Stimulated activated CD4-positive, alpha-beta T cell treated with anti-CD3 and anti-CD28 coated beads, Interleukin-4, amount 100 ng/mL, for 4 hours (primary cell): Measurements from ENCODE around the gene ANKRD62.

Experiments used
- DNase-seq, 2 experiments: peaks; one replicate each; pipeline ENCODE4 v3.0.0-alpha.2; 2020

The ANKRD62 gene

GRCh38 chr18:12093520-12094257, at the start of gene ANKRD62:
TSS of gene ANKRD62 (plus strand) at chr18:12093843. CDS start at chr18:12094018, 175 bp downstream.
- DNase-seq, result no peak

DNA sequence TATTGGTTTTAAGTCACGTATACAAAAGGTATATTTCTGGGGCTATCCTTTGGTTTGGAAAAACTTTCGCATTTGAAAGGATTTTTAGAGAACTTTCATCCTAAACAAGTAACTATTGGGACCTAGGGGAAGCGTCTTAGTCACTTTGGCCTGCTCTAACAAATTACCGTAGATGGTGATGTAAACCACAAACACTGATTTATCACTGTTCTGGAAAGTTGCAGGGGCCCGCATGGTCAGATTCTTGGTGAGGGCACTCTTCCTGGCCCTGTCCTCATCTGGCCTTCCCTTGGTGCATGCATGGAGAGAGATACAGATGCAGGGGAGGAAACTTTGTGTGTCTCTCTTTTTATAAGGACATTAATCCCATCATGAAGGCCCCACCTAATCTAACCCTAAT, 49.1 kb upstream of the ANKRD62 start:
- DNase-seq, result no peak

GRCh38 chr18:12046046-12046750, 47.4 kb upstream of the ANKRD62 start:
- DNase-seq, result no peak

GRCh38 chr18:12046751-12047335, 46.8 kb upstream of the ANKRD62 start:
- no peak for DNase-seq

- DNase-seq, result no peak
Measured at GRCh38 chr18:12048010-12048826, 45.4 kb upstream of the ANKRD62 start.

- no peak for DNase-seq
Measured at GRCh38 chr18:12048827-12049175, 44.8 kb upstream of the ANKRD62 start.

DNA sequence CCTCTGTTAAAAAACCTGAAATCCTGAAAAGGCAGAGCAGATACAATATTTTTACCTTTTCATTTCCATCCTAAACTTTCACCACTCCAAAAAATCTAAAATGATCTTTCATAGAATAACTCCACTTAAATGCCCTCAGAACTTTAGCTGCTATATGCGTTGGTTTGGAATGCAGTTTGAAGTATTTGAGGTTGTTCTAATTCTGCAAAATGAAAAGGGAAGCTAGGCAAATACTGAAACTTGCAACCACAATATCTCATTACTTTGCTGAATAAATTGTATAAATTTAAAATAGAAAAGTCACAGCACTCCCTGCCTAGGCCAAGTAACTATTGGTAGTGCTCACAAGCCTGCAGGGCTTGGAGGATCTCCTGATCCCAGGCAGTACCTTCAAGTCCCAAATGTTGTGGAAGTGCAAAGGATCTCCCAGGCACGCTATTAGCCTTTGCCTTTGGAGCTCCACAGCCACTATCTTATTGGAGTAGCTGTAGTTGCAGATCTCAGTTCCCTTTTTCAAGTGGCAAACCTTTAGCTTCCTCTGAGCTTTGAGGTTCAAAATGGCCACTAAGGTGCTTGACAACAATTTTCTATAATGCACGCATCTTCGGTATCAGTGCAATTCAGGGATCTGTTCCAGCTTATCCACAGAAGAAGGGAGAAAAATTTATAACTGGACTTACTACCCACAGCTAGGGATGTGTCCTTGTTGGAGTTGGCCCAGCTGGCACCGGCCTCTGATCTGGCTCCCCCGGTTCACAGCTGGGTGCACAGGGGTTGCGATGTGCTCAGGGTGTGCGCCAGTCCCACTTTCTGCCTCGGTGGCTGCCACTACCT, 43.4 kb upstream of the ANKRD62 start:
- DNase-seq, result no peak

DNA sequence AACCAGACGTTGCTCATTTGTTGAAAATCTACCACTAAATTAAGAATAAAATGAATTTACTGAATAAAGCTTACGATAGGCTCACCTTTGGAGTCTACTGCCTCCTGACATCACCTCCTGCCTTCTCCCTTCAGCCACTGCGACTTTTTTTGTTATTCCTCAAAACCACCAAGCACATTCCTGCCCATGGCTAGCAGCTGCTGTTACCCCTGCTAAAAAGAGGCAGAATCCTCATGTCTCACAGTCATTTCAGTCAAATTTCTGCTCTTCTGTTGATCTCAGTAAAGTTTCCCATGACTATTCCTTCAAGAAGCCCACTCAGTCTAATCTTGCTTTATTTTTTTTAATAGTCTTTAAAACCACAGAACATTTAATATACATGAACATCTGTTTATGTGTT, 40.8 kb upstream of the ANKRD62 start:
- no peak for DNase-seq

- DNase-seq, result no peak
Measured at GRCh38 chr18:12053289-12053688, 40.4 kb upstream of the ANKRD62 start.

DNA sequence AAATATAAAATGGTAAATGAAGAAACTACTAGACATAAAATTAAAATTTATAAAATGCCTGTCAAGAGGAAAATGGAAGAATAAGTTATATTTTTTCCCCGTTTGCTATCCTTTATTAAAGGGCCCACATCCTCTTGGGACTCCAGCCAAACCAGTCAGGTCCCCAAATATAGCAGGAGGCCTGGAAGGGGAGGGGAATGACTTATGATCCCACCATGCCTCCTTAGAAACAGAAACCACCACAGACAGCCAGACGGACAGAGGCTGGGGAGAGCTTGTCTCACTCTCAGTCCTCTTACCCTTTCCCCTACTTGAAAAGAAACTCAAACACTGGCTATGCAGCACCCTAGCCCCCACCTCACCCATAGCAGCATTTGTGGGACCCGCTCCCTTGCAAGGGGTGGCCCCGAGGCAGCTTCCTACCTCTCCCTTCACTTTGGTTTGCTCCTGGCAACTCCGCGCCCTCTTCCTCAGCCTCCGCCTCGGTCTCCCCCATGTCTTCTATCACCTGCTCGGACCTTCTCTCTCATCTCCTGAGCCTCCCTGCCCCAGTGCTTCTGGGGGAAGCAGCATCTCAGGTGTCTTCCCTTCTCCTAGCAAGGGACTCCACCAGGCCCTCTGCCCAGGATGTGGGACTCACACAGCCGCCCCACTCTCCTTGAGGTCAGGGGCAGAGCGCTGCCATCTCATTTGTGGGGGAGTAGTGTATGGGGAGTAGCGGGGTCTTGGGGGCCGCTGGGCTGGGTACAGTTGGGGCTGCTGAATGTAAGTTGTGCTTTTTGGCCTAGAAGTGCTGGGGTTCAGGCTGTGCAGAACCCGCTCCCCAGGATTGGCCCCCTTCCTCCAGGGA, 37.4 kb upstream of the ANKRD62 start:
- no peak for DNase-seq

DNA sequence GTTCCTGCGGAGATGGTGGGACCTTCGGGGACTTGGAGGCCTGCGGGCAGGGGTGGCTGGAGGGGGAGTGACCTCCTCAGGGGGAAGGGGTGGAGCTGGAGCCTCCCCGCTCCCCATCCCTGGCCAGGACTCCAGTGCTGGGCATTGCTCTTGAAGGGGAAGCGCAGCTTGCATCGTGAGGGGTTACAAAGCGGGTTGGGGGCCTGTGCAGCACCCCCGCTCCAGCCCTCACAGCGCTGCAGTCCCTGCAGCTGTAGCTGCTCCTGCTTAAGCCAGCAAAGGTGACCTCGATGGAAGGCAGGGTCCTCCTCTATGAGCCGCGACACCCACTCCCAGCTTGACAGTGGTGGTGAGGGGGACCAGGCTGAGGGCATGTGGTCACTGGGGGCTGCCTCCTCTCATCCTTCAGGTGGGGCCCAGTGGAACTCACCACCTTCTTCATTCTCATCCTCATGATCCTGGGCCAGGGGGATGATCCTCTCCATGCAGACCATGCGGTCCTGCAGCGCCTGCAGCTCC, 36.7 kb upstream of the ANKRD62 start:
- DNase-seq, result no peak

GRCh38 chr18:12057419-12058039, 36.1 kb upstream of the ANKRD62 start:
- no peak for DNase-seq

- no peak for DNase-seq
Measured at GRCh38 chr18:12059334-12060181, 34.1 kb upstream of the ANKRD62 start.

GRCh38 chr18:12060182-12060870, 33.3 kb upstream of the ANKRD62 start:
- no peak for DNase-seq

- no peak for DNase-seq
Measured at GRCh38 chr18:12061685-12062084, 32.0 kb upstream of the ANKRD62 start.

DNA sequence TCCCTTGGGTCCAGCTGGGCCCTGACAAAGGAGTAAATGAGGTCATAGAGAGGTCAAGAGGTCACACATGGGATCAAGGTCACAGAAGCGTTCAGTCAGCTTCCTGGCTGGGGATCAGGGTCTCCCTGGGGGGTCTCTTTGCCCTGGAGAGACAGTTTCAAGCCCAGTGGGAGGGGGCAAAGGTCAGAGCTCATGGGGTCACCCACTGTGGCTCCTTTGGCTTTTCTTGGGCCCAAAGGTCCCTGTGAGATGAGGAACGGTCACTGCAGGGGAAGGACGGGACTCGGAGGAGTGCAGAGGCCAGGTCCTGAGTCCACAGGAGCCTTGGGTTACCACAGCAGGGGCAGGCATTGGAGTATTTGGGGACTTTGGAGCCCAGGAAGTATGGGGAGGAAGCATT, 30.7 kb upstream of the ANKRD62 start:
- DNase-seq, result no peak

DNA sequence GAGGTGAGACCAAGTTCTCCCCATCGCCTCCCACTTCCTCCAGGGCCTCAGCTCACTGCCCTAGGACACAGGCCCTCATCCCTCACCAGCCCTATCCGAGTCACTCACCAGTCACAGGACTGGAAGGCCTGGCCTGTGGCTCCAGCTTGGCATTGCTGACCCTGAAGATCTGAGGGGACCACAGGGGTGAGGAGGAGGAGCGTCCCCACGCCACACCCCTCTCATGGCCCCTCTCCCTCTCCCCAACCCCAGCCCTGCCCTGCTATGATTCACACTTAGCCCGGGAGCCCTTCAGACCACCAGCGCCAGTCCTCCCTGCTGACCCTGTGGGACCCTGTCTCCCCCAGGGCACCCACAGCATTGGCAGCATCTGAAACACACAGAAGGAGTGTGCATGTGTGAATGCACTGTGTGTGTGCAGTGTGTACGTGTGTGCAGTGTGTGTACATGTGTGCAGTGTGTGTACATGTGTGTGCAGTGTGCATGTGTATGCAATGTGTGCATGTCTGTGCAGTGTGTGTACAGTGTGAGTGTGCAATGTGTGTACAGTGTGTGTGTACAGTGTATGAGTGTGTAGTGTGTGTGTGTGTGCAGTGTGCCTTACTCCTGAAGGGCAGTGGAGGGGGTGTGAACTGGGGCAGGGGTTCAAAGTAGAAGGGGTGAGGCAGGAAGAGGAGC, 29.4 kb upstream of the ANKRD62 start:
- DNase-seq, result no peak

GRCh38 chr18:12065397-12065796, 28.2 kb upstream of the ANKRD62 start:
- DNase-seq, result no peak
